Measurements from ENCODE around the gene MATK.

DNA sequence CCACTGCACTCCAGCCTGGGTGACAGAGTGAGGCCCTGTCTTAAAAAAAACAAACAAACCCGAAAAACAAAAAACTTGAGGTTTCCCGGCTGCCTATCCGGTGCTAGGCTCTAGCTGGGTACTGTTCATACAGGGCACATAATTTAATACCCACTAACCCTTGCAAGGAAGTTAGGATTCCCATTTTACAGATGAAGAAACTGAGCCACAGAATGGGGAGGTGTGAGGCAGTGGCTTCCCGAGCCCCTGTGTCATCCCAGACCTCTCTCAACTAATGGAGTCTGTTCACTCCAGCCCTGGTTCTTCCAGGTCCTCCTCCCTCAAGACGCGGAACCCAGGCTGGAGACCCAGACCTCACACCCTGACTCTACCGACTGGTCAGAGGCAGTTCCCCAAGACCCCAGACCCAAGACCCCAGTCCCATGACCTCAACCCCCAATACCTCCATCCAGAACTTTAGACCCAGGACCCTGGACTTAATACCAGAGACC is 25.3 kb downstream of the MATK start:
- no peak for TF ChIP-seq POLR2AphosphoS5 (IDR thresholded peaks at IDR 0.05; ENCODE audit: low read depth, low read length)
- TF ChIP-seq, protein P1, sequence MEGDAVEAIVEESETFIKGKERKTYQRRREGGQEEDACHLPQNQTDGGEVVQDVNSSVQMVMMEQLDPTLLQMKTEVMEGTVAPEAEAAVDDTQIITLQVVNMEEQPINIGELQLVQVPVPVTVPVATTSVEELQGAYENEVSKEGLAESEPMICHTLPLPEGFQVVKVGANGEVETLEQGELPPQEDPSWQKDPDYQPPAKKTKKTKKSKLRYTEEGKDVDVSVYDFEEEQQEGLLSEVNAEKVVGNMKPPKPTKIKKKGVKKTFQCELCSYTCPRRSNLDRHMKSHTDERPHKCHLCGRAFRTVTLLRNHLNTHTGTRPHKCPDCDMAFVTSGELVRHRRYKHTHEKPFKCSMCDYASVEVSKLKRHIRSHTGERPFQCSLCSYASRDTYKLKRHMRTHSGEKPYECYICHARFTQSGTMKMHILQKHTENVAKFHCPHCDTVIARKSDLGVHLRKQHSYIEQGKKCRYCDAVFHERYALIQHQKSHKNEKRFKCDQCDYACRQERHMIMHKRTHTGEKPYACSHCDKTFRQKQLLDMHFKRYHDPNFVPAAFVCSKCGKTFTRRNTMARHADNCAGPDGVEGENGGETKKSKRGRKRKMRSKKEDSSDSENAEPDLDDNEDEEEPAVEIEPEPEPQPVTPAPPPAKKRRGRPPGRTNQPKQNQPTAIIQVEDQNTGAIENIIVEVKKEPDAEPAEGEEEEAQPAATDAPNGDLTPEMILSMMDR (IDR thresholded peaks at IDR 0.05) = no peak
- TF ChIP-seq, protein P2, sequence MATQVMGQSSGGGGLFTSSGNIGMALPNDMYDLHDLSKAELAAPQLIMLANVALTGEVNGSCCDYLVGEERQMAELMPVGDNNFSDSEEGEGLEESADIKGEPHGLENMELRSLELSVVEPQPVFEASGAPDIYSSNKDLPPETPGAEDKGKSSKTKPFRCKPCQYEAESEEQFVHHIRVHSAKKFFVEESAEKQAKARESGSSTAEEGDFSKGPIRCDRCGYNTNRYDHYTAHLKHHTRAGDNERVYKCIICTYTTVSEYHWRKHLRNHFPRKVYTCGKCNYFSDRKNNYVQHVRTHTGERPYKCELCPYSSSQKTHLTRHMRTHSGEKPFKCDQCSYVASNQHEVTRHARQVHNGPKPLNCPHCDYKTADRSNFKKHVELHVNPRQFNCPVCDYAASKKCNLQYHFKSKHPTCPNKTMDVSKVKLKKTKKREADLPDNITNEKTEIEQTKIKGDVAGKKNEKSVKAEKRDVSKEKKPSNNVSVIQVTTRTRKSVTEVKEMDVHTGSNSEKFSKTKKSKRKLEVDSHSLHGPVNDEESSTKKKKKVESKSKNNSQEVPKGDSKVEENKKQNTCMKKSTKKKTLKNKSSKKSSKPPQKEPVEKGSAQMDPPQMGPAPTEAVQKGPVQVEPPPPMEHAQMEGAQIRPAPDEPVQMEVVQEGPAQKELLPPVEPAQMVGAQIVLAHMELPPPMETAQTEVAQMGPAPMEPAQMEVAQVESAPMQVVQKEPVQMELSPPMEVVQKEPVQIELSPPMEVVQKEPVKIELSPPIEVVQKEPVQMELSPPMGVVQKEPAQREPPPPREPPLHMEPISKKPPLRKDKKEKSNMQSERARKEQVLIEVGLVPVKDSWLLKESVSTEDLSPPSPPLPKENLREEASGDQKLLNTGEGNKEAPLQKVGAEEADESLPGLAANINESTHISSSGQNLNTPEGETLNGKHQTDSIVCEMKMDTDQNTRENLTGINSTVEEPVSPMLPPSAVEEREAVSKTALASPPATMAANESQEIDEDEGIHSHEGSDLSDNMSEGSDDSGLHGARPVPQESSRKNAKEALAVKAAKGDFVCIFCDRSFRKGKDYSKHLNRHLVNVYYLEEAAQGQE (IDR thresholded peaks at IDR 0.05; ENCODE audit: insufficient read depth in 1 of 2, low read depth in 2 of 2, low read length in 1 of 2) = no peak

All from Panc1 (cell line).